Frontal cortex (tissue), 4 donors: ENCODE data around the gene ABCG1. TPM values are rescaled to one million over a fixed set of nuclear protein-coding genes. Genes with fewer than 3 reads are reported as not detected.

Experiments
- DNase-seq, 2 donors: peaks; one replicate each; pipeline ENCODE4 v3.0.0; 2012; ENCODE audit warnings: low spot score in 2 of 2
- FAIRE-seq: peaks from 2 replicates; lab custom pipeline; 2012; peaks lifted over from hg19 to GRCh38; lab: Jason Lieb, UNC
- total RNA-seq: library from RNA; depleted of rRNA; stranded (reverse); fragments of >200 nt; gene quantifications from one replicate; pipeline ENCODE4 v1.2.3, GENCODE V29; 2014
- donor health status: control.
- donor health status: control.
- donor health status: control.

ABCG1 gene
- total RNA-seq, 1 donor from 2014 or later = 13.0 TPM

DNA sequence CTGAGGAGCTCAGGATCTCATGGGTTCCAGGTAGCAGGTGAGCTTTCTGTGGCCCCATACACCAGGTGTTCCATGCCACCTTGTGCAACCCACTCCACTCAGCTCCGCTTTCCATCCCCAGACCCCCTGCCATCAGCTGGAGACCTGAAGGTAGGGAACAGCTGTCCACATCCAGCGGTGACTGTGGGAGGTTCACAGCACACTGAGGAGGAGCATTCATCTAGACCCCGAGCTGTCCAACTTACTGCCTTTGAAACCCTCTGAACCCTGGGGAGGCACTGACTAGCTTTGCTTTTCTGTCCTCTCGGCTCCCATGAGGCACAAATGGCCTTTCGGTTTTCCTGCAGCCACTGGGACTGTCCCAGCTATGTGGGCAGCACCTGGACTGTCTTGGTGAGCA lies 27.9 kb upstream of the ABCG1 start:
- DNase-seq = no peak
- FAIRE-seq = no peak

DNA sequence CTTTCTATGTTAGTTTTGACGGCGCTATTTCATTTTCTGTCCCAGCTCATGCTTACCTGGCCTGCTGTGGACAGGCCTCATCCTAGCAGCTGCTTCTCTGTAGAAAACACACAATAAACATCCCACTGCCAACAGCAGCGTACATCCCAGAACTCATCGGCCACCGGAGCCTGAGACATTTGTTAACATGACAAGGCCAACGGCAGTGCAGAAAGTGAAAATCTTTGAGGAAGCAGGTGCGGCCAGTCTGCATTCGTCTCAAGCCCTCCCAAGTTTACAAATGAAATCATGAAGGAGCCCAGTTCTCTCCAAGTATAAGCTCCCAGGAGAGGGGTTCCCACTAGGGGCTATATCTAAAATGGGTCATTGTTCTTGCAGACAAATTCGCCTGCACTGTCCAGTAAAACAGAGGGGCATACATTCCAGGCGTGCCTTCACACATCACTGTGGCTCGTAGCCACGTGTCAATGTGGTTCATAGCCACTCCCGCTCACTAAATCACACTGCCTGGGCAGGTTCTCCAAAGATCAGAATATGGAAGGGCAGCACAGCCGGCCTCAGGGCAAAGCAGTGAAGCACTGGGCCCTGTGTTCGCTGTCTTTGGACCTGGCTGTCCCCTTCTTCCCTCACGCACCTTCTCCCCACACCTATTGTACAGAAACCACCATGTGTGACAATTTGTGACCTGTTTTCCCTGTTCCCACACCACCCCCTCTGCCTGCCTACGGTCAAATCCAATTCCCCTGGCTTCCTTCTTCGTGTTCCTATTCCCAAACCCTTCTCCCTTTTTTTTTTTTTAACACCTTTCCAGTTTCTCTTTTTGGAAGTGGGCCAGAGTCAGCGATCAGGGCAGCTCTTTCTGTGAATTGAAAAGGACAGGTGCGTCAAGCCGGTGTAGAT lies 27.0 kb upstream of the ABCG1 start:
- FAIRE-seq = no peak

GRCh38 chr21:42193131-42193671 lies 25.7 kb upstream of the ABCG1 start:
- no peak for DNase-seq
- no peak for FAIRE-seq

More for the DNA sequence above, 27.0 kb upstream of the ABCG1 start:
- DNase-seq = no peak

- no peak for DNase-seq
- no peak for FAIRE-seq
Observed at GRCh38 chr21:42193721-42194120, 25.2 kb upstream of the ABCG1 start.

- FAIRE-seq (no peak), DNase-seq (no peak)
Observed at GRCh38 chr21:42194863-42195262, 24.1 kb upstream of the ABCG1 start.

DNA sequence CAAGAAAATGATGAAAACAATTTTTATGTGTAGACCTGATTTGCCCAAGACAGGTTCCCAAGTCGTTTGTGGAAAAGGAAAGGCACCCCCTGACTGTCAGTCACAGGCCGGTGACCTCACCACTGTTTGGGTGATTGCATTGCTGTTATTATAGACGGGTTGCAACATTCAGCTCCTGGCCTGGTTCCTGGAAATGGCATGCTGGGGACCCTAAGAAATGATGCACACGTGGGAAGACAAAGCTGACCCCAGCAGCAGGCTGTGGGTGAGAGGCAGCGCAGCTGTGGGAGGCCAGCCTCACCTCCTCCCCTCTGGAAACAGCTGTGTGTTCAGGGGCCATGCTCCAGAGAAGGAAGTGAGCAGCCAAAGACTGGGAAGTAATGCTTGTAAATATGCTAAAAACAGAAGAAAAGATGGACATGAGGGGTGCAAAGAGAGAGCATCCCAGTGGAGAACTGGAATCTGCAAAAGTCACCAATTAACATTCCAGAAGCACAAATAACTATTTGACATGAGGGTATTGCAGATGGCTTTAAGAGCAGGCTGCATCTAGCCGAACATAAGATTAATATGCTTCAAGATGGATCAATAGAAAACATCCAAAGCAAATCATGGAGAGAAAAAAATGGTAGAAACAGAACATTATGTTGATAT lies 23.4 kb upstream of the ABCG1 start:
- FAIRE-seq (no peak), DNase-seq (no peak)

- no peak for DNase-seq
- FAIRE-seq = no peak
Observed at GRCh38 chr21:42198929-42199867, 19.7 kb upstream of the ABCG1 start.

DNA sequence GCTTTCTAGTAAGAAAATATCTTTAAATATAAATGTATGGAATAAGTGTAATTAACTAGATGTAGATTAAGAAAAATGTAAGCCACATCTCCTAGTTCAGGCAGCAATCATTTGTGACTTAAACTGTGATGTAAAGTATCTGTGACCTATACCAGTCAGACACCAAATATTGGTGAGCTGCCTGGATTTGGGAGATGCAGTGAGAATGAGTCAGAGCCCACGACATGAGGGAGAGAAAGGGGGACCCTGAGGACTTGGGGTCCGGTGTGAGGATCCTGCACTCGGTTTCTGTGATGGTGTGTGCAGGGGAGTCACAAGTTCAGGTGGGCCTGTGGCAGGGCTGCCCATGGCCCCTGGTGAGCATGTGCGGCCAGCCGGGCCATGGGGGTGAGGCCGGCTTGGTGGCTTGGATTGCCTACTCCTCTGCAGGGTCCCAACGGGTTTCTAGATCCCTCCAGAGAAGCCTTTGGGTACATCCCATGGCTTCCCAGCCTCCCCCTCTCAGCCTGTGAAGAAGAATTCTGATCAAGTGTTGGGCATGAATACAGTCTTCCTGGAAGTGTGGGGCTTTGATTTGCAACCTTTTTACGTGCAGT lies 19.0 kb upstream of the ABCG1 start:
- no peak for FAIRE-seq
- DNase-seq = no peak

GRCh38 chr21:42200906-42201614 lies 17.9 kb upstream of the ABCG1 start:
- DNase-seq (no peak), FAIRE-seq (no peak)

GRCh38 chr21:42201615-42202161 lies 17.3 kb upstream of the ABCG1 start:
- DNase-seq = no peak
- FAIRE-seq = no peak

DNA sequence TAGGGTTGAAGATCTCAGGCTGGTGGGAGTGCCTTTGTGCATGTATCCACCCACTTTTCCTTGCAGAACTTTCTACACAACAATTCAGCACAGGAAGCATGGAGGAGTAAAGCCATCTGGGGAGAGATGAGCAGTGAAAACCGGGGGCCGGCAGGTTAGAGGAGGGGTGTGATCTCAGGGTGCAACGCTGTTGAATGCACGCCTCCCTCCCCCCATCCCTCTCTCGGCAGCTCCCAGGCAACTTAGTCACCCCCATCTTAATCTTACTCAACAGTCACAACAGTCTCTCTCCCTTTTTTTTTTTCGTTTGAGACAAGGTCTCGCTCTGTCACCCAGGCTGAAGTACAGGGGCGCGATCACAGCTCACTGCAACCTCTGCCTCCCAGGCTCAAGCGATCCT lies 16.6 kb upstream of the ABCG1 start:
- DNase-seq (no peak), FAIRE-seq (no peak)

DNA sequence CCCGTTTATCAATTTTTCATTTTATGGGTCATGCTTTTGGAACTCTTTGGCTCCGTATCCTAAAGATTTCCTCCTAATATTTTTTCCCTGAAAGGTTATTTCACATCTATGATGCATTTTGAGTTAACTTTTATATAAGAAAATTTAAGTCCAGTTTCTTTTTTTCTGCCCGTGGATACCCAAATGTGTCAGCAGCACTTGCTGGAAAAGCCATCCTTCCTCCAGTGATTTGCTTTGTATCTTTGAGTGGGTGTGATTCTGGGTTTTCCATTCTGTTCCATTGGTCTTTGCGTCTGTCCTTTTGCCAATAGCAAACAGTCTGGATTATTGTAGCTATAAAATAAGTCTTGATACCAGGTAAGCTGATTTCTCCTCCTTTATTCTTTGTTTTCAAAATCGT lies 15.6 kb upstream of the ABCG1 start:
- DNase-seq (no peak), FAIRE-seq (no peak)

DNA sequence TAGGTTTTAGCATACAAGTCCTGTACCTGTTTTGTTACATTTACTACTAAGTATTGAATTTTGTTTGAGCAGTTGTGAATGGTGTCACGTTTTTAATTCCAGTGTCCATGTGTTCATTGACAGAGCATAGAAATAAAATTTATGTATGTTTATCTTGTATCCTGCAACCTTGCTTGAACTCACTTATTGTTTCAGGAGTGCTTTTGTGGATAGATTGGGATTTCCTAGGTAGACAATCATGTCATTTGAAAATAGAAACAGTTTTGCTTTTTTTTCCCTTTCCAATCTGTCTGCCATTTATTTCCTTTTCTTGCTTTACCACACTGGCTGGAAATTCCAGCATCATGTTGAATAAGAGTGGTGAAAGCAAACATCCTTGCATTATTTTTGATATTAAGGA lies 15.0 kb upstream of the ABCG1 start:
- no peak for FAIRE-seq
- no peak for DNase-seq

DNA sequence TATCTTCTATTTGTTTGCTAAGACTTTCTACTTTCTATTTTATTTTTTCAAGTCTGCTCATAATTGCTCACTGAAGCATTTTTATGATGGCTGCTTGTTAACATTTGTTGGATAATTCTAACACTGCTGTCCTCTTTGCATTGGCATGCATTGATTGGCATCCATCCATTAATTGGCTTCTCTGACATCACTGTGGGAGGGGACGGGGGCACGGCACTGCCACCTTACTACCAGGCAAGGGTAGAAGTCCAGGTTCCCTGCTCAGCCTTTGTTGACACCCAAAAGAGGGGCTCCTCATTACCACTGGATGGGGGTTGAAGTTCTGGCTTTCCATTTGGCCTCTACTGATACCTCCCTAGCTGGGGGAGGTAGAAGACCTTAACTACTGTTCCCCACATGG lies 11.5 kb upstream of the ABCG1 start:
- no peak for DNase-seq
- no peak for FAIRE-seq

DNA sequence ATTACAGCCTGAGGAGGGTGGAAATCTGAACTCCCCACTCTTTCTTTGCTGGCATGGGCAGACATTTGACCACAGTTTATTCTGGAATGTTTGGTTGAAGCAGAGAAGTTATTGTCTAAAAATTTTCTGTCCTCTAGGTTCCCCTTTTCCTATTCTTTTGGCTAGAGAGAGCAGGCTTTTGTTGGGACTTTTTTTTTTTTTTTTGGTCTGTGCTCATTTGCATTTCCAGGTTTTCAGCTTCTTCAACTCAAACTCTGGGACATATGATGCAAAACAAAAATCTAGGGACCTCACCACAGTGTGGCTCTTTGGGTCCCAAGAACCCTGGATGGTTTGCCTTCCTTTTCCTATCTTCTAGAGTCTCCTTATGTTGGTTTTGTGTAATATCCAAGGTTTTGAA lies 10.9 kb upstream of the ABCG1 start:
- FAIRE-seq (no peak), DNase-seq (no peak)

DNA sequence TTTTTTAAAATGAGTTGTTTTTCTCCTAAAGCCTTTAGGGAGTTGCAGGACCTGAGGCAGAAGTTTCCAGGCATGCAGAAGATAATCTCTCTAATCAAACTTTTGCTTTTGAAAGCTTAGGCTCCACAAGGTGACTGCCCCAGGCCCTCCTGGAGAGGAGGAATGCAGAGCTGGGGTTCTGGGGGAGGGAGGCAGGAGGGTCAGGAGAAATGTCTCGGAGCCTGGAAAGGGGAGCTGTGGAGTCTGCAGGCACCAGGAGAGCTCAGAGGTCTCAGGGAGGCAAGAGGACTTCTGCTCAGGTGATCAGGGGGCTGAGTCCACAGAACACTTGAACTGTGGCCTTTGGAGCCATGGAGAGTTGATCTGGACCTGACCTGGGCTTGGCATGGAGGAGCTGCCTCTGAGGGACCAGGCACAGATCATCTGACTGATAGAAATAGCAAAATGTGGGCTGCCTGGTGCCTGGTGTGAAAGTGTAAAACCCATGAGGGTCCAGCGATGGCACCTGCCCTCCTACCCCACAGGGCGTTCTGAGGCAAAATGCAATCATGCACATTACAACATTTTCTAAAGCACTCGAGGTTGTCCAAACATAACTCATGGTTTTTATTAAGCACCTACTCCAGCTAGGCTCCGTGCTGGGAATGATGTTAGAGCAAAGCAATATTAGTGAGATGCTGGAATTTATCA lies 10.0 kb upstream of the ABCG1 start:
- FAIRE-seq (no peak), DNase-seq (no peak)

- no peak for FAIRE-seq
Observed at GRCh38 chr21:42209801-42210479, 9.0 kb upstream of the ABCG1 start.

GRCh38 chr21:42212266-42212665 lies 6.7 kb upstream of the ABCG1 start:
- DNase-seq (no peak), FAIRE-seq (no peak)

More at GRCh38 chr21:42209801-42210479, 9.0 kb upstream of the ABCG1 start:
- no peak for DNase-seq
